PC-9 (cell line): ENCODE measurements around the gene PCDHA12.

Experiments
- EZH2 ChIP-seq: fragments of 200-600 bp; sonication (generic); IDR thresholded peaks from 2 replicates; pipeline ENCODE4 v1.8.0; 2017; ENCODE audit warnings: antibody characterized with exemption, low read depth
- TF ChIP-seq, protein P1 (sequence below): fragments of 200-600 bp; sonication (generic); conservative IDR thresholded peaks from 2 replicates; pipeline ENCODE4 v1.6.1; 2017; ENCODE audit warnings: mixed run types, antibody characterized with exemption, mild to moderate bottlenecking, moderate library complexity

GRCh38 chr5:140927228-140927573 lies 52.1 kb downstream of the PCDHA12 start:
- TF ChIP-seq, protein P1, sequence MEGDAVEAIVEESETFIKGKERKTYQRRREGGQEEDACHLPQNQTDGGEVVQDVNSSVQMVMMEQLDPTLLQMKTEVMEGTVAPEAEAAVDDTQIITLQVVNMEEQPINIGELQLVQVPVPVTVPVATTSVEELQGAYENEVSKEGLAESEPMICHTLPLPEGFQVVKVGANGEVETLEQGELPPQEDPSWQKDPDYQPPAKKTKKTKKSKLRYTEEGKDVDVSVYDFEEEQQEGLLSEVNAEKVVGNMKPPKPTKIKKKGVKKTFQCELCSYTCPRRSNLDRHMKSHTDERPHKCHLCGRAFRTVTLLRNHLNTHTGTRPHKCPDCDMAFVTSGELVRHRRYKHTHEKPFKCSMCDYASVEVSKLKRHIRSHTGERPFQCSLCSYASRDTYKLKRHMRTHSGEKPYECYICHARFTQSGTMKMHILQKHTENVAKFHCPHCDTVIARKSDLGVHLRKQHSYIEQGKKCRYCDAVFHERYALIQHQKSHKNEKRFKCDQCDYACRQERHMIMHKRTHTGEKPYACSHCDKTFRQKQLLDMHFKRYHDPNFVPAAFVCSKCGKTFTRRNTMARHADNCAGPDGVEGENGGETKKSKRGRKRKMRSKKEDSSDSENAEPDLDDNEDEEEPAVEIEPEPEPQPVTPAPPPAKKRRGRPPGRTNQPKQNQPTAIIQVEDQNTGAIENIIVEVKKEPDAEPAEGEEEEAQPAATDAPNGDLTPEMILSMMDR, result no peak
- TF ChIP-seq EZH2, result no peak
